Measurements from ENCODE around the gene DNAJC16.

The DNAJC16 gene

DNA sequence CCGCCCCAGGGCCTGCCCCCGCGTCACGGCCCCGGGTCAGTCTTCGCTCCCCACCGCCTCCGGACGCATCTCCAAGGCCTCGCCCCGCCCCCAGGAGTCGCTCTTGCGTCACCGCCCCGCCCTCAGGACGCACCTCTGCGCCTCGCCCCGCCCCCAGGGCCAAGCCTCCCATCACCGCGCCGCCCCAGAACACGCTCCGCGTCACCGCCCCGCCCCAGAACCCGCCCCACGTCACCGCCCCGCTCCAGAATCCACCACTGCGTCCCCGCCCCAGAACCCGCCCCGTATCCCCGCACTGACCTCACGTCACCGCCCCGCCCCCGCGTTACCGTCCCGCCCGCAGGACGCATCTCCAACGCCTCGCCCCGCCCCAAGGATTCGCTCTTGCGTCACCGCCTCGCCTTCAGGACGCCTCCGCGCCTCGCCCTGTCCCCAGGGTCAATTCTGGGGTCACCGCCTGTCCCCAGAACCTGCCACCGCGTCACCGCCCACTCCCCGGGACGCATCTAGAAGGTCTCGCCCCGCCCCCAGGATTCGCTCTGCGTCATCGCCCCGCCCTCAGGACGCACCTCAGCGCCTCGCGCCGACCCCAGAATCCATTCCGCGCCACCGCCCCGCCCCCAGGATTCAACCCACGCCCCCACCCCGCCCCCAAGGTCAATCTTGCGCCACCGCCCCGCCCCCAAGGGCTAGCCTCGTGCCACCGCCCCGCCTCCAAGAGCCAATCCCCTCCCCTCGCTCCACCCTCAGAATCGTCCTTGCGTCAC, 2.2 kb upstream of the DNAJC16 start:
- Histone ChIP-seq H3K27me3 (ENCODE audit: control insufficient read depth in 3 of 3, insufficient read depth in 3 of 3, low read depth in 1 of 3, low read length in 3 of 3) (no peaks in the 10 kb centered on the region), H2BK120ac (ENCODE audit: low read depth, low read length) (no peak overlapping the region), H4K91ac (ENCODE audit: low read depth, low read length, poor library complexity) (peak overlapping the region; percentile 82), H3K4me2 (ENCODE audit: insufficient read depth, low read length, poor library complexity, severe bottlenecking) (peak overlapping the region; percentile 42), H4K8ac (ENCODE audit: low read depth, low read length) (no peak overlapping the region), H3K4me3 (ENCODE audit: low read length in 2 of 2) (peak overlapping the region; percentile 81 to 98), H3K4me1 (ENCODE audit: control insufficient read depth in 2 of 2, insufficient read depth in 1 of 2, low read depth in 1 of 2, low read length in 2 of 2) (peaks cover 4 to 11% of the 10 kb centered on the region in 2 donors), H3K9me3 (replicated peaks in 1 of 2; ENCODE audit: control insufficient read depth in 2 of 2, insufficient read depth in 1 of 2, low read depth in 1 of 2, low read length in 2 of 2) (no peaks in the 10 kb centered on the region), H2BK12ac (ENCODE audit: low read length) (peak overlapping the region; percentile 93), H3K14ac (ENCODE audit: low read length) (peak overlapping the region; percentile 92), H2AFZ (ENCODE audit: low read length) (peak overlapping the region; percentile 99), H3K18ac (ENCODE audit: low read length) (peak overlapping the region; percentile 100), H3K36me3 (replicated peaks in 1 of 2; ENCODE audit: control insufficient read depth in 2 of 2, insufficient read depth in 2 of 2, low read length in 2 of 2) (peaks cover 0 to 5% of the 10 kb centered on the region in 2 donors), H3K23ac (ENCODE audit: low read depth, low read length, poor library complexity) (peak overlapping the region; percentile 98), H2BK15ac (ENCODE audit: low read length) (peak overlapping the region; percentile 63), H3K27ac (replicated peaks; ENCODE audit: low read length) (peak overlapping the region; percentile 97), H2BK5ac (ENCODE audit: low read length) (no peak overlapping the region), H2AK5ac (ENCODE audit: low read depth, low read length) (no peak overlapping the region), H3K9ac (ENCODE audit: low read depth, low read length, poor library complexity) (peak overlapping the region; percentile 91), H3K79me1 (ENCODE audit: low read depth, low read length) (no peaks in the 10 kb centered on the region), H3K4ac (ENCODE audit: low read length) (no peak overlapping the region)
- WGBS, 2 donors (ENCODE audit: extremely low coverage in 2 of 2, insufficient read length in 2 of 2, insufficient replicate concordance in 1 of 2) = no CpG with 5 or more reads among the region's 88 CpGs
- DNase-seq (ENCODE audit: low spot score) = peak; percentile 99

DNA sequence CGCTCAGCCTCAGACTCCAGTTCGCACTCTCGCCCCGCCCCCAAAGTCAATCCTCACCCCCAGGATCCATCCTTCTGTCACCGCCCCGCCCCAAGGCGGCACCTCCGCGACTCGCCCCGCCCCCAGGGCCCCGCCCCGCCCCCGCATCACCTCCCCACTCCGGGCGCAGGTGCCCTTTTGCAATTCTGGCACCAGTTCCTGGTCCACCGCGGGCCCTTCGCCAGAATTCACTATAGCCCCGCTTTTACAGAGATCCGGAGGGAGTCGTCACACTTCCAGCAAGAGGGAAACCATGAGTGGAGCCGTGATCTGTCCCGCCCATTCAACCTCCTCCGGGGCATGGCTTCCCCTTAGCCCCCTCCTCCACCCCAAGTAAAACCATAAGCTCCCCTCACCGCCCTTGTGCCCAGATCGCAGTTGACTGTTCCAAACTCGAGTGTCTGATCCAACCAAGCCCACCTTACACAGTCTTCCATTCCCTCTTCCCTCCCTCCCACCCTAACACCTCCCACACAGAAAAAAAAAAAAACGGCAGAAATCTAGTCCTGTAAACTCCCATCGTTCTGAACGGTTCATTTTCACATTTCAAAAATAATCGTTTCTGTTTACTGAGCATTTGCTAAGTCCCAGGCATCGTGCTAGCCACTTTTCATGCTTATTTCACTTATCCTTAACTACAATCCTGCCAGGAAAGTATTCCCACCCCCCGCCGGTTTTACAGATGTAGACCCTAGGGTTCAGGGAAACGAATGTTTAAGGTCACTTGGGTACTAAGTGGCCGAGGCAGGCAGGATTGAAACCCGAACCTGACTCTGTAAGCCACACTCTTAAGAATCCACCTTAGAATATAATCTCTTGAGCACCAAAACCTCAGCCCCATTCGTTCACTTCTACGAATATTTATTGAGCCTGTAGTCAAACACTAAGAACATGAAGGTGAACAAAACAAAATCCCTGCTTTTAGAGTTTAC, 1.3 kb upstream of the DNAJC16 start:
- Histone ChIP-seq H3K36me3 (replicated peaks in 1 of 2; ENCODE audit: control insufficient read depth in 2 of 2, insufficient read depth in 2 of 2, low read length in 2 of 2) (peaks cover 0 to 14% of the 10 kb centered on the region in 2 donors), H4K91ac (ENCODE audit: low read depth, low read length, poor library complexity) (no peak overlapping the region), H3K14ac (ENCODE audit: low read length) (no peak overlapping the region), H3K27me3 (ENCODE audit: control insufficient read depth in 3 of 3, insufficient read depth in 3 of 3, low read depth in 1 of 3, low read length in 3 of 3) (no peaks in the 10 kb centered on the region), H3K27ac (replicated peaks; ENCODE audit: low read length) (peak overlapping the region; percentile 53), H2AFZ (ENCODE audit: low read length) (peak overlapping the region; percentile 93), H3K4me2 (ENCODE audit: insufficient read depth, low read length, poor library complexity, severe bottlenecking) (peak overlapping the region; percentile 67), H3K9me3 (replicated peaks in 1 of 2; ENCODE audit: control insufficient read depth in 2 of 2, insufficient read depth in 1 of 2, low read depth in 1 of 2, low read length in 2 of 2) (no peaks in the 10 kb centered on the region), H3K4ac (ENCODE audit: low read length) (no peak overlapping the region), H2BK120ac (ENCODE audit: low read depth, low read length) (no peak overlapping the region), H2BK15ac (ENCODE audit: low read length) (no peak overlapping the region), H3K9ac (ENCODE audit: low read depth, low read length, poor library complexity) (no peak overlapping the region), H3K79me1 (ENCODE audit: low read depth, low read length) (no peaks in the 10 kb centered on the region), H3K4me3 (ENCODE audit: low read length in 2 of 2) (peak overlapping the region; percentile 81), H3K23ac (ENCODE audit: low read depth, low read length, poor library complexity) (no peak overlapping the region), H3K18ac (ENCODE audit: low read length) (peak overlapping the region; percentile 5), H2AK5ac (ENCODE audit: low read depth, low read length) (no peak overlapping the region), H3K4me1 (ENCODE audit: control insufficient read depth in 2 of 2, insufficient read depth in 1 of 2, low read depth in 1 of 2, low read length in 2 of 2) (peaks cover 4 to 11% of the 10 kb centered on the region in 2 donors), H2BK5ac (ENCODE audit: low read length) (no peak overlapping the region), H4K8ac (ENCODE audit: low read depth, low read length) (no peak overlapping the region), H2BK12ac (ENCODE audit: low read length) (no peak overlapping the region)
- DNase-seq (ENCODE audit: low spot score) = peak; percentile 98
- WGBS, 2 donors (ENCODE audit: extremely low coverage in 2 of 2, insufficient read length in 2 of 2, insufficient replicate concordance in 1 of 2) = no CpG with 5 or more reads among the region's 40 CpGs

DNA sequence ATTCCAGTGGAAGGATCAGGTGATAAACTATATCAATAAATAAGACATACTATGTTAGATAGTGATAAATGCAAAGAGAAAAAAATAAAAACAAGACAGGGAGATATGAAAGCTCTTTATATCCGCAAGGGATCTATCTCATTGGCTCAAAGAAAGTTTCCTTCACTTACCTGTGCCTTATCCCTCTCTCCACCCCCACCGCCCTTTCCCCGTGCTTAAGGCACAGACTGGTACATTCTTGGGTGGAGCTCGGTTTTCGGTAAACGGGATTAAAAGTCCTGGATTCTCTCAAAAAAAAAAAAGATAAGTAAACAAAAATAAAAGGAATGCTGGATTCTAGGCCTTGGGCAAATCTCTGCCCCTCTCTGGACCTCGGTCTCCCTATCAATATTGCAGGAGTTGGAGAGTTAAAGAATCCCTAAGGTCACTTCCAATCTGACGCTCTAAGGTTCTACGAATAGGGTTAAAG, 593 bp upstream of the DNAJC16 start:
- Histone ChIP-seq H2BK15ac (ENCODE audit: low read length) (no peak overlapping the region), H2BK12ac (ENCODE audit: low read length) (no peak overlapping the region), H3K18ac (ENCODE audit: low read length) (no peak overlapping the region), H4K8ac (ENCODE audit: low read depth, low read length) (no peak overlapping the region), H2AK5ac (ENCODE audit: low read depth, low read length) (no peak overlapping the region), H3K27ac (replicated peaks; ENCODE audit: low read length) (no peak overlapping the region), H2BK5ac (ENCODE audit: low read length) (no peak overlapping the region), H3K27me3 (ENCODE audit: control insufficient read depth in 3 of 3, insufficient read depth in 3 of 3, low read depth in 1 of 3, low read length in 3 of 3) (no peaks in the 10 kb centered on the region), H3K4me2 (ENCODE audit: insufficient read depth, low read length, poor library complexity, severe bottlenecking) (peak overlapping the region; percentile 29), H3K9ac (ENCODE audit: low read depth, low read length, poor library complexity) (no peak overlapping the region), H4K91ac (ENCODE audit: low read depth, low read length, poor library complexity) (no peak overlapping the region), H3K4ac (ENCODE audit: low read length) (no peak overlapping the region), H3K79me1 (ENCODE audit: low read depth, low read length) (no peaks in the 10 kb centered on the region), H3K36me3 (replicated peaks in 1 of 2; ENCODE audit: control insufficient read depth in 2 of 2, insufficient read depth in 2 of 2, low read length in 2 of 2) (peaks cover 2 to 20% of the 10 kb centered on the region in 2 donors), H3K9me3 (replicated peaks in 1 of 2; ENCODE audit: control insufficient read depth in 2 of 2, insufficient read depth in 1 of 2, low read depth in 1 of 2, low read length in 2 of 2) (no peaks in the 10 kb centered on the region), H3K4me3 (ENCODE audit: low read length in 2 of 2) (peak overlapping the region in 1 of 2 donors; percentile 81), H2AFZ (ENCODE audit: low read length) (peak overlapping the region; percentile 46), H3K23ac (ENCODE audit: low read depth, low read length, poor library complexity) (no peak overlapping the region), H3K4me1 (ENCODE audit: control insufficient read depth in 2 of 2, insufficient read depth in 1 of 2, low read depth in 1 of 2, low read length in 2 of 2) (peaks cover 4 to 11% of the 10 kb centered on the region in 2 donors), H2BK120ac (ENCODE audit: low read depth, low read length) (no peak overlapping the region), H3K14ac (ENCODE audit: low read length) (no peak overlapping the region)
- WGBS, 2 donors (ENCODE audit: extremely low coverage in 2 of 2, insufficient read length in 2 of 2, insufficient replicate concordance in 1 of 2) = no CpG with 5 or more reads among the region's 9 CpGs
- DNase-seq (ENCODE audit: low spot score) = no peak

Measured in neuronal stem cell (in vitro differentiated cells).